ENCODE data around the gene CMTM6.

Gene CMTM6

GRCh38 chr3:32500231-32500630, 2.4 kb downstream of the CMTM6 start:
- TF ChIP-seq CTCF (IDR thresholded peaks at IDR 0.05; ENCODE audit: insufficient read depth, low read depth, low read length, missing control alignments) = no peak
- DNase-seq (ENCODE audit: low read depth) = no peak
- peak overlapping the region; percentile 78; the same call in 1 of the 2 replicates for H3K4me3 ChIP-seq (ENCODE audit: low read depth, low read length)

- no peak for DNase-seq (ENCODE audit: low read depth)
- no peak for TF ChIP-seq CTCF (IDR thresholded peaks at IDR 0.05; ENCODE audit: insufficient read depth, low read depth, low read length, missing control alignments)
- no peak overlapping the region for H3K4me3 ChIP-seq (ENCODE audit: low read depth, low read length)
Observed at GRCh38 chr3:32499585-32499984, 3.1 kb downstream of the CMTM6 start.

DNA sequence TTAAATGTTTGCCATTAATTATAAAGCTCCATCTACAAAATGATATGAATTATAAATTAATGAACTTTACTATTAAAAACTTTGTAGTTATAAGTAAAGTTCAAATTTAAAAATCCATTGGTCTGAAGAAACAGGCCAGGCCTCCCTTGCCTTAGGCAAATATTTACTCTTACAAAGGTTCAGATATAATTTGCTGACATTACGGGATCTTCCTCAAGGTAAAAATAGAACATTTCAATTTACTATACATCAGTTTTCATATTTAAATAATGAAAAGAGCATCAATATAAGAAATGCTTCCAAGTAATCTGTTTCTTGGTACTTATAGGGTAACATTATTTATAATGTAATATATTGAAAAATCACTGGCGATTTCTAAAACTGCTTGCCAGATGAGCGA, 3.7 kb downstream of the CMTM6 start:
- no peak for DNase-seq (ENCODE audit: low read depth)
- TF ChIP-seq CTCF (IDR thresholded peaks at IDR 0.05; ENCODE audit: insufficient read depth, low read depth, low read length, missing control alignments) = no peak
- H3K4me3 ChIP-seq (ENCODE audit: low read depth, low read length) = no peak overlapping the region

DNA sequence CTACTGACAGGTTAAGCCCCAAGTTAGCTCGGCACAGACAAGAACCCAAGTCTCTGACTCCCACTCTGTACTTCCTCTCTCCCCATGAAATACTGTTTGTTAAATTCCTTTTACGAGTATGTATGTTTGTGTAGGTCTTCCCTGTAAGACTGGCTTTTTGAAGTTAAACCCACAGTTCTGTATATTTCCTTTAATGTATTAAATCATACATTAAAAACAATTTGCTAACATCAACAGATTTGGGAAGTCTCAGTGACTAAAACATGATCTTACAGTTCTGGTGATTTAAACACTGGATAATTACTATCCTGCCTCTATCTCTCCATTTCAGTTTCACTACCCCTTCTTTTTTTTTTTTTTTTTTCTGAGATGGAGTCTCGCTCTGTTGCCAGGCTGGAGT, 4.4 kb downstream of the CMTM6 start:
- no peak for DNase-seq (ENCODE audit: low read depth)
- H3K4me3 ChIP-seq (ENCODE audit: low read depth, low read length) = no peak overlapping the region
- no peak for TF ChIP-seq CTCF (IDR thresholded peaks at IDR 0.05; ENCODE audit: insufficient read depth, low read depth, low read length, missing control alignments)

GRCh38 chr3:32495609-32496008, 7.0 kb downstream of the CMTM6 start:
- H3K4me3 ChIP-seq (ENCODE audit: low read depth, low read length) = no peak overlapping the region
- TF ChIP-seq CTCF (IDR thresholded peaks at IDR 0.05; ENCODE audit: insufficient read depth, low read depth, low read length, missing control alignments) = no peak
- DNase-seq (ENCODE audit: low read depth) = no peak

GRCh38 chr3:32495085-32495484, 7.6 kb downstream of the CMTM6 start:
- TF ChIP-seq CTCF (IDR thresholded peaks at IDR 0.05; ENCODE audit: insufficient read depth, low read depth, low read length, missing control alignments) = no peak
- DNase-seq (ENCODE audit: low read depth) = no peak
- no peak overlapping the region for H3K4me3 ChIP-seq (ENCODE audit: low read depth, low read length)

Data from GM12865 (cell line).